DMS53 (cell line): Measurements from ENCODE around the gene SLC7A11.
A peak's percentile ranks its signal among the peaks of the same experiment; 100 is the strongest.

Experiments
- DNase-seq: peaks from one replicate; lab custom pipeline; 2025; lab: John Stamatoyannopoulos, UW

Gene SLC7A11

DNA sequence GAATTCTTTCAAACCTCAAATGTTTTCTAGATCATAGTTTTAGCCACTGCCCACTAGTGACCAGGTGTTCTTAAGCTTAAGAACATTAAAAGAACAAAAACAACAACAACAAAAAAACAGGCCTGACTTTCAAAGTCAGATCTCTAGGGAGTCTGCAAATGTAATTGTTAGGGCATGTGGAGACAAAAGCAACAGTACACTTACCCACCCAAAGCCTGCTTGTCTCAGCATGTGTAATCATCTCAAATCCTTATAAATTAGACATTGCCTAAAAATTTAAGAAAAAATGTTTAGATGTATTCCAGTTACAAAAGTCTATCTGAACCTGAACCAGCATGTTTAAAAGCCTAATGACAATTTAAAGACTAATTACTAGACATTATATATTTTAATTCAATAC lies 79.9 kb downstream of the SLC7A11 start:
- no peak for DNase-seq

DNA sequence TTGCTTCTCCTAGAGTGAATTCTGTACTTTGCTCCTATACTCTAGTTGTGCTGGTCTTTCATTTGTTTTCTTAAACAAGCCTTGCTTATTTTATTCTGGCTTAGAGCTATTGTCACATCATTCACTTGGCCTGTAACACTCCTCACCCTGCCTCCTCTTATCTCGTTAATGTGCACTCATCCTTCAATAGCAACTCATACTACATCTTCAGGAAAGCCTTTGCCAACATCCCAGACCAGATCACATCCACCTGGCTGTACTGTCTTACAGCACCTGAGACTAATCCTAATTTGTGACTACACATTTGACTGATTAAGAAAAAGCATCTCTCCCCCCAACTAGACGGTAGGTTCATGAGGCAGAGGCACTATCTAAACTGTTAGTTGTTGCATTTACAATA lies 80.8 kb downstream of the SLC7A11 start:
- DNase-seq, result no peak

- peak; percentile 5 for DNase-seq
Measured at GRCh38 chr4:138158746-138159297, 83.3 kb downstream of the SLC7A11 start.

- no peak for DNase-seq
Measured at GRCh38 chr4:138140879-138141278, 101.3 kb downstream of the SLC7A11 start.

DNA sequence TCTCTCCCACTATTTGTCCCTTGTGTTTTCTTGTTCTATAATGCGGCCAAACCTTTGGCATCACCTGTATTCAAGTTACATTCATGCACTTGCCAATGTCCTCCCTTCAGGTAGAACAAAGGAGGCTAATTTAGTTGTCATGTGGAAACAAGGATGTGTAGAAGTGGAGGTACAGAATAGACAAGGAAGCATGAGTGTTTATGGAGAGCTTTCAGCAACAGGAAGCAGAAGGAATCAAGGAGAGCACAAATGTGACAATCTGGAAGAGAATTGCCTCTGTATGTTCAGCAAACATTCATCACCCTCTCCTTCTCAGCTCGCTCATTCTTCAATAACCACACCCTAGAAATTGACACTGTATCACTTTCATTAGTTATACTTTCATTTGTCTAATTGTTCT lies 103.4 kb downstream of the SLC7A11 start:
- DNase-seq, result peak; percentile 44

DNA sequence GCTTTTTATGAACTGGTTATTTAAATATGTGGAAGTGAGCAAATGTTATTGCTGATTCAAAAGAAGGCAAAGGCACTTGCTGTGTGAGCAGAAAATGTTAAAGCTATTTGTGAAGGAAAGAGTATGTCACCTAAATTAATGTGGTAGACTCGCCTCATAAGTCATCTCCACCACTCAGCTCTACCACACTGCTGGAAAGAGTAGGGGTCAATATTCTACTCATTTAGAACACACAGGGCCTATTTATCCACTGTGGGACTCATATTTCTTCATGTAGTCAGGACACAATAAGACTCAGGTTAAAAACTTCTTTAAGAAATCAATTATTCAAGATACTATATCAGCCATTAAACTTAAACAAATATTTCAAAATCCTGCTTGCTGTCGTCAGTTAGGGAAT lies 106.5 kb downstream of the SLC7A11 start:
- DNase-seq, result no peak

DNA sequence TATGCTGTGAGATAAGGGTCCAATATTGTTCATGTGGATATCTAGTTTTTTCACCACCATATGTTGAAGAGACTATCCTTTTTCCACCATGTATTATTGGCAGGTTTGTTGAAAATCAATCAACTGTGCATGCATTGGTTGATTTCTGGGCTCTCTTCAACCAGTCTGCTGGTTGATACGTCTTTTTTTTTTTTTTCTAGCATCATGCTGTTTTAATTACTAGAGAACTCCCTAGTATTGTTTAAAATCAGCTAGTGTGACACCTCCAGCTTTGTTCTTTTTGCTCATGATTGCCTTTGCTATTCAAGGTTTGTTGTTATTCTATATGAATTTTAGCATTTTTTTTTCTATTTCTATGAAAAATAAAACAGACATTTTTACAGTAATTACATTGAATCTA lies 123.9 kb downstream of the SLC7A11 start:
- DNase-seq, result no peak

- no peak for DNase-seq
Measured at GRCh38 chr4:138115053-138115452, 127.1 kb downstream of the SLC7A11 start.

DNA sequence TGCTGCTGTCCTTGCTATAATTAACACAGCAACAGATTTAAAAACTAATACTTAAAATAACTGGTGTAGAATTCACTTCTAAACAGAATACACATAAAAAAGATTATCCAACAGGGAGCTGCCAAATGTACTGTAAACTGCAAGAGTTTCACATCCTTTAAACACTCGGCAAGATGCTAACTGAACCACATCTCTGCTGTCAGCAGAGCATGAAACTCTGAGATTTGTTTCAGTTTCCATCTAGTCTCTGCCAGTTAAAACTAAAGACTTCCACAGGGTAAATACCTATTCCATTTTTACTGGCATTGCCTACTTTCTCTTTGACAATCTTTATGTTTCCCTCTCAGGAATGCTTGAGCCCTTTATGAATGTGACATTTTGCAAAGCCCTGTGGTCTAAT lies 127.7 kb downstream of the SLC7A11 start:
- DNase-seq, result peak; percentile 3
